HepG2 (cell line): ENCODE data around the gene FAM168A. TPM values are rescaled to one million over a fixed set of nuclear protein-coding genes. Genes with fewer than 3 reads are reported as not detected.
A peak's percentile ranks its signal among the peaks of the same experiment; 100 is the strongest.

Experiments
- DMAP1 ChIP-seq: IDR thresholded peaks from 2 replicates; pipeline ENCODE4 v1.6.1; 2016
- DR1 ChIP-seq: sonication (generic); formaldehyde crosslinking; IDR thresholded peaks from 2 replicates; pipeline ENCODE4 v1.8.0; 2021; ENCODE audit warnings: mild to moderate bottlenecking, missing genetic modification reagents, inconsistent platforms
- GPN1 ChIP-seq: sonication (generic); formaldehyde crosslinking; IDR thresholded peaks from 2 replicates; pipeline ENCODE4 v1.5.1; 2020; ENCODE audit warnings: missing genetic modification reagents, borderline replicate concordance
- KMT2B ChIP-seq: IDR thresholded peaks from 2 replicates; pipeline ENCODE4 v1.6.1; 2016; ENCODE audit warnings: missing genetic modification reagents, missing compliant biosample characterization
- MTA3 ChIP-seq: sonication (generic); formaldehyde crosslinking; IDR thresholded peaks from 2 replicates; pipeline ENCODE4 v1.4.0; 2020; ENCODE audit warnings: missing genetic modification reagents
- NFE2L2 ChIP-seq: fragments of 150-350 bp; IDR thresholded peaks from 2 replicates; pipeline ENCODE4 v1.6.1; 2014; ENCODE audit warnings: low read length
- NFYB ChIP-seq: sonication (generic); formaldehyde crosslinking; IDR thresholded peaks from 2 replicates; pipeline ENCODE4 v1.4.0; 2020; ENCODE audit warnings: missing genetic modification reagents
- PPARG ChIP-seq: conservative IDR thresholded peaks from 2 replicates; pipeline ENCODE4 v1.6.1; 2016; ENCODE audit warnings: missing biosample characterization, missing genetic modification reagents
- RARA ChIP-seq: IDR thresholded peaks from 2 replicates; pipeline ENCODE4 v1.6.1; 2016; ENCODE audit warnings: missing genetic modification reagents, missing compliant biosample characterization
- RNF2 ChIP-seq: fragments of 450-650 bp; conservative IDR thresholded peaks from 2 replicates; pipeline ENCODE4 v1.6.1; 2016; ENCODE audit warnings: low read depth
- SMAD9 ChIP-seq: sonication (generic); formaldehyde crosslinking; IDR thresholded peaks from 2 replicates; pipeline ENCODE4 v1.5.1; 2020; ENCODE audit warnings: mild to moderate bottlenecking, missing genetic modification reagents
- SNAI1 ChIP-seq: sonication (generic); formaldehyde crosslinking; IDR thresholded peaks from 2 replicates; pipeline ENCODE4 v1.5.0; 2020; ENCODE audit warnings: mild to moderate bottlenecking, missing genetic modification reagents, borderline replicate concordance
- SRSF9 ChIP-seq: fragments of 200-400 bp; formaldehyde crosslinking; IDR thresholded peaks from 2 replicates; pipeline ENCODE4 v1.6.1; 2018; ENCODE audit warnings: borderline replicate concordance, mild to moderate bottlenecking, low read depth, low read length; ENCODE audit not compliant: insufficient read depth, poor library complexity, severe bottlenecking
- SYNCRIP ChIP-seq: fragments of 200-400 bp; formaldehyde crosslinking; IDR thresholded peaks from 2 replicates; pipeline ENCODE4 v1.6.1; 2018; ENCODE audit warnings: mild to moderate bottlenecking, low read depth, low read length; ENCODE audit not compliant: insufficient read depth
- ZBTB38 ChIP-seq: sonication (generic); formaldehyde crosslinking; IDR thresholded peaks from 2 replicates; pipeline ENCODE4 v1.5.1; 2020; ENCODE audit warnings: mild to moderate bottlenecking, missing genetic modification reagents
- ZFAT ChIP-seq: sonication (generic); formaldehyde crosslinking; conservative IDR thresholded peaks from 2 replicates; pipeline ENCODE4 v1.8.1; 2023; ENCODE audit warnings: missing genetic modification reagents, inconsistent platforms
- ZMYM4 ChIP-seq: sonication (generic); formaldehyde crosslinking; IDR thresholded peaks from 2 replicates; pipeline ENCODE4 v1.8.1; 2023; ENCODE audit warnings: mild to moderate bottlenecking, missing genetic modification reagents
- ZNF24 ChIP-seq: fragments of 450-650 bp; IDR thresholded peaks from 2 replicates; pipeline ENCODE4 v1.6.1; 2017; ENCODE audit warnings: antibody characterized with exemption, mild to moderate bottlenecking
- ZNF296 ChIP-seq: sonication (generic); formaldehyde crosslinking; conservative IDR thresholded peaks from 2 replicates; pipeline ENCODE4 v1.5.0; 2020; ENCODE audit warnings: mild to moderate bottlenecking, missing genetic modification reagents
- ZNF460 ChIP-seq: sonication (generic); formaldehyde crosslinking; IDR thresholded peaks from 2 replicates; pipeline ENCODE4 v1.5.1; 2020; ENCODE audit warnings: missing genetic modification reagents, mild to moderate bottlenecking, borderline replicate concordance
- ZNF552 ChIP-seq: sonication (generic); formaldehyde crosslinking; IDR thresholded peaks from 2 replicates; pipeline ENCODE4 v1.9.0; 2022; ENCODE audit warnings: missing genetic modification reagents, mild to moderate bottlenecking, borderline replicate concordance
- ZNF576 ChIP-seq: sonication (generic); formaldehyde crosslinking; IDR thresholded peaks from 2 replicates; pipeline ENCODE4 v1.4.0; 2020; ENCODE audit warnings: mild to moderate bottlenecking, missing genetic modification reagents
- ZNF749 ChIP-seq: sonication (generic); formaldehyde crosslinking; IDR thresholded peaks from 2 replicates; pipeline ENCODE4 v1.8.0; 2022; ENCODE audit warnings: mild to moderate bottlenecking, missing genetic modification reagents, moderate library complexity, borderline replicate concordance
- ZNF761 ChIP-seq: sonication (generic); formaldehyde crosslinking; conservative IDR thresholded peaks from 2 replicates; pipeline ENCODE4 v1.4.0; 2020; ENCODE audit warnings: mild to moderate bottlenecking, missing genetic modification reagents
- ZNF800 ChIP-seq: sonication (generic); formaldehyde crosslinking; IDR thresholded peaks from 2 replicates; pipeline ENCODE4 v1.4.0; 2020; ENCODE audit warnings: missing genetic modification reagents
- polyA plus RNA-seq, 8 experiments: library from polyadenylated mRNA; depleted of rRNA in 3 of 8; stranded (reverse) in 7 of 8; unstranded in 1 of 8; fragments of >200 nt; fragmentation: Illumina TruSeq in 4 of 8; extraction: Trizol in 4 of 8; gene quantifications; 2 replicates each; pipeline versions ENCODE4 v1.2.1 to v1.2.3, GENCODE V29; 2011 to 2016; ENCODE audit warnings: low read depth in 4 of 8, missing spikeins in 1 of 8, mixed read lengths in 1 of 8; ENCODE audit not compliant: insufficient read depth in 1 of 8
- total RNA-seq, 5 experiments: library from RNA; depleted of rRNA; stranded (reverse); fragments of >200 nt; fragmentation: Illumina TruSeq; extraction: Trizol; gene quantifications; 2 replicates each; pipeline ENCODE4 v1.2.3, GENCODE V29; 2016; ENCODE audit warnings: low read depth in 1 of 5
- TF ChIP-seq, protein P1 (sequence below): IDR thresholded peaks from 2 replicates; pipeline ENCODE4 v1.4.0; 2020; ENCODE audit warnings: mild to moderate bottlenecking, missing genetic modification reagents

Gene FAM168A
- total and polyA plus RNA-seq, 2 of the 13 experiments (the other 11 are each of a cell fraction or from before 2014, with no cell fraction given): 13.9 to 15.8 TPM

GRCh38 chr11:73597956-73598718, at the start of gene FAM168A (continued):
- peak; percentile 43 for TF ChIP-seq DR1 (CRISPR knock-in tag)
- no peak for TF ChIP-seq SNAI1
- peak; percentile 47; the same call in 1 of the 2 replicates for TF ChIP-seq ZMYM4
- no peak for TF ChIP-seq ZNF296 (CRISPR knock-in tag)
- no peak for TF ChIP-seq ZNF576 (CRISPR knock-in tag)
- TF ChIP-seq KMT2B (CRISPR knock-in tag): peak; percentile 82; the same call in 1 of the 2 replicates
- no peak for TF ChIP-seq ZFAT (CRISPR knock-in tag)
- TF ChIP-seq MTA3 (CRISPR knock-in tag): no peak
- TF ChIP-seq, protein P1, sequence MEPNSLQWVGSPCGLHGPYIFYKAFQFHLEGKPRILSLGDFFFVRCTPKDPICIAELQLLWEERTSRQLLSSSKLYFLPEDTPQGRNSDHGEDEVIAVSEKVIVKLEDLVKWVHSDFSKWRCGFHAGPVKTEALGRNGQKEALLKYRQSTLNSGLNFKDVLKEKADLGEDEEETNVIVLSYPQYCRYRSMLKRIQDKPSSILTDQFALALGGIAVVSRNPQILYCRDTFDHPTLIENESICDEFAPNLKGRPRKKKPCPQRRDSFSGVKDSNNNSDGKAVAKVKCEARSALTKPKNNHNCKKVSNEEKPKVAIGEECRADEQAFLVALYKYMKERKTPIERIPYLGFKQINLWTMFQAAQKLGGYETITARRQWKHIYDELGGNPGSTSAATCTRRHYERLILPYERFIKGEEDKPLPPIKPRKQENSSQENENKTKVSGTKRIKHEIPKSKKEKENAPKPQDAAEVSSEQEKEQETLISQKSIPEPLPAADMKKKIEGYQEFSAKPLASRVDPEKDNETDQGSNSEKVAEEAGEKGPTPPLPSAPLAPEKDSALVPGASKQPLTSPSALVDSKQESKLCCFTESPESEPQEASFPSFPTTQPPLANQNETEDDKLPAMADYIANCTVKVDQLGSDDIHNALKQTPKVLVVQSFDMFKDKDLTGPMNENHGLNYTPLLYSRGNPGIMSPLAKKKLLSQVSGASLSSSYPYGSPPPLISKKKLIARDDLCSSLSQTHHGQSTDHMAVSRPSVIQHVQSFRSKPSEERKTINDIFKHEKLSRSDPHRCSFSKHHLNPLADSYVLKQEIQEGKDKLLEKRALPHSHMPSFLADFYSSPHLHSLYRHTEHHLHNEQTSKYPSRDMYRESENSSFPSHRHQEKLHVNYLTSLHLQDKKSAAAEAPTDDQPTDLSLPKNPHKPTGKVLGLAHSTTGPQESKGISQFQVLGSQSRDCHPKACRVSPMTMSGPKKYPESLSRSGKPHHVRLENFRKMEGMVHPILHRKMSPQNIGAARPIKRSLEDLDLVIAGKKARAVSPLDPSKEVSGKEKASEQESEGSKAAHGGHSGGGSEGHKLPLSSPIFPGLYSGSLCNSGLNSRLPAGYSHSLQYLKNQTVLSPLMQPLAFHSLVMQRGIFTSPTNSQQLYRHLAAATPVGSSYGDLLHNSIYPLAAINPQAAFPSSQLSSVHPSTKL: peak; percentile 36; the same call in 1 of the 2 replicates
- no peak for TF ChIP-seq SMAD9 (CRISPR knock-in tag)
- no peak for TF ChIP-seq NFYB
- TF ChIP-seq ZNF749 (CRISPR knock-in tag): no peak
- TF ChIP-seq RARA (CRISPR knock-in tag): no peak; the same call in 1 of the 2 replicates
- 0 out of 2 replicates have a peak, but pooled peaks have one; percentile 37 for TF ChIP-seq ZBTB38
- TF ChIP-seq DMAP1 (CRISPR knock-in tag): peak; percentile 74
- TF ChIP-seq PPARG: peak; percentile 9; the same call in 1 of the 2 replicates
- no peak for TF ChIP-seq SYNCRIP
- TF ChIP-seq NFE2L2: no peak
- 0 out of 2 replicates have a peak, but pooled peaks have one; percentile 51 for TF ChIP-seq ZNF761 (CRISPR knock-in tag)
- TF ChIP-seq RNF2: no peak
- TF ChIP-seq ZNF552 (CRISPR knock-in tag): 0 out of 2 replicates have a peak, but pooled peaks have one; percentile 39
- no peak for TF ChIP-seq ZNF460 (CRISPR knock-in tag)
- TF ChIP-seq ZNF24: no peak
- TF ChIP-seq SRSF9: no peak
- no peak for TF ChIP-seq GPN1 (CRISPR knock-in tag)
- no peak for TF ChIP-seq ZNF800
